SW480 (cell line): ENCODE data around the gene SEMA3C.

Experiments
- DNase-seq: peaks from one replicate; pipeline ENCODE4 v3.0.0-alpha.2; 2016; ENCODE audit warnings: low spot score

The SEMA3C gene

GRCh38 chr7:80885757-80886156, 33.1 kb downstream of the SEMA3C start:
- DNase-seq = no peak

- no peak for DNase-seq
Observed at GRCh38 chr7:80884511-80885195, 34.2 kb downstream of the SEMA3C start.

DNA sequence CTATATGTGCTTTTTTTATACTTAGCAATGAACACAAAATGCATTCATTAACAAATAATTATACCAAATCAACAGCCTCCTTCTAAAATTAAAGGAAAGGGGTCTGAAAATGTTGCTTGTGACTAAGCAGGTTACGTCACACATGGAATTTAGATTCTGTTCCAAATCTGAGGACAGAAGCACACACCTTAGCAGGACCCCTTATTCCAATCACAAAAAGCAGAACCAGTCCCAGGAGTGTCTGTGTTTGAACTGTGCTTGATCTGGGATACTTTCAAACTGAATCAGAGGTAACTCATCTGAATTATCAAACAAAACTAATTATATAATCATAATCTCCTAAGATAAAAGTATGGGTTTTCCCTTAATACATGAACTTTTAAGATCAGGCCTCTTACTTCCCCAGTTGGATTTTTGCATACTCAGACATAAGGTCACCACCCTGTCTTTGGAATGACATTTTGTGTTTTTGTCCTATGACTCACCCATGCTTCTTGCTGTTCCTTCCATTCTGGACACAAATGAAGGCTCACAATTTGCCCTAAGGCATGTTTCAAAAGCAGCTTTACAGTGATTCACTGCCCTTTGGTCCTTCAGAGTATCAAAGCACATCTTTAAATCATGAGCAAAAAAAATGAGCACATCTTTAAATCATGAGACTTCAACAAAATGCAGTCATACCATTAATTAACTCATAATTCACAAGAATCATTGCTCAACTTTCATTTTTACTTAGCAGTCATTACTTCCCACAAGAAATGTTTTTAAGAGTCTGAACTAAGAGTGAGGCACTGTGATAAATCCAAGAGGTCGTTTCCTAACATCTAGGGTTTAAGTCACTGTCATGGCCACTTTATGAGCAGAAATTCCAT, 35.5 kb downstream of the SEMA3C start:
- DNase-seq = peak; percentile 33

DNA sequence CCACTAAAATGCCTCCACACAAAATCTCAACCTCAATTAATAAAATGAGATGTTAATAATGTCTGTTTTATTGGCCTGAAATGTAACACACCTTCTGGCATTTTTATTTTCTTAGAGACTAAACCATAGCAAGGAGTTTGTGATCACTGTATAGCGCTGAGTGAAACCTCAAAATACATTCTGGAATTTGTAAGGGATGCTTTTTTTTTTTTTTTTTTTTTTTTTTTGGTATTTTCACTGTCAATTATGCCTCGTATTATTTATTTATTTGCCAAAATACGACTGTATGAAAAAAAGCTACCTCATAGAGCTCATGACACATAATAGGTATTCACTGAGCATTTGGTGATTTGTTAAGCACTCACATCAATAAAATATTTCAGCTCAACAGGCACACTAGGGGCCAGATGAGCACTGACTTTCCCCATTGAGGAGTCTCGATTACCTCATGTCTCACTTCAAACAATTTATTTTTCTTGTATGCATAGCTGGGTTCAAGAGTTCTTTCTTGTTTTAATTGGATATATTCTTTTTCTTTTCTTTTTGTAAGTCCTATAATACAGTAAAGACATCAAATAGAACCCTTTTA, 36.5 kb downstream of the SEMA3C start:
- DNase-seq = no peak

DNA sequence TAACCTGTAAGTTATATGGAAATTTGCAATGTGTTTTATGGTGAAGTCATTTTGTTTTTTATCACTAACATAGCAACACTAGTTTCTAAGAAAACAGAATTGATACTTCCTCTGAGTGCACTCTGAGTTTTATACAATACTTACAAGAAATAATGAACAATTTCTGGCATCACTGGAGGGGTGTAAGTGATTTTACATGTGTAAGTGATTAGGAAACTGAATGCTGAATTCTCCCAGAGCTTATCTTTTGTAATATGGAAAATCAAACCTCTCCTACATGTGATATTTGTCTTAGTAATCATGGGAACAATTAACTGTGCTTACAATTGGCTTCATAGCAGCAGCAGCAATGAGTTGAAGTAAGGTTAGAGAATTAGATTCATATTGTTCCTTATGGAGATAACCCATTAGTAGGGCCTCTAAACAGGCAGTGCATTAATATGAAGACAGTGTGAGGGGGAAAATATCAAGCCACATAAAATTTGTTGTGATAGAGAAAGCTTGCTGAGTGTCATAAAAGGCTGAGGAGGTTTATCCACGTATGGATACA, 37.4 kb downstream of the SEMA3C start:
- no peak for DNase-seq

DNA sequence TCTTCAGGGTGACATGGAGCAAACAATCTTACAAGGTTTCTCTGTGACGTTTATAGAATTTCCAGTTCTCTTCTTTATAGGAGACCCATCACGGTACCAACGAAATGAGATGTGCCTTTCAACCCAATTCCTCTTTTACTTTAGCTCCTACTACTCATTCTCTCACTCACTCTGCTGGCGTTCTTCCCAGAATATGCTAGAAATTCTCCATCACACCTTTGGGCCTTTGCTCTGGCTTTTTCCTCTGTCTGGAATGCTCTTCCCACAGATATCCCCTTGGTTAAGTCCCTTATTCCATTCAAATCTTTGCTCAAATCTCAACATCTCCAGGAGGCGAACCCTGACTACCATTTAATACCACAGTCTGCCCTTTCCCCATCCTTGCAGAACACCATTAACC, 39.0 kb downstream of the SEMA3C start:
- no peak for DNase-seq

DNA sequence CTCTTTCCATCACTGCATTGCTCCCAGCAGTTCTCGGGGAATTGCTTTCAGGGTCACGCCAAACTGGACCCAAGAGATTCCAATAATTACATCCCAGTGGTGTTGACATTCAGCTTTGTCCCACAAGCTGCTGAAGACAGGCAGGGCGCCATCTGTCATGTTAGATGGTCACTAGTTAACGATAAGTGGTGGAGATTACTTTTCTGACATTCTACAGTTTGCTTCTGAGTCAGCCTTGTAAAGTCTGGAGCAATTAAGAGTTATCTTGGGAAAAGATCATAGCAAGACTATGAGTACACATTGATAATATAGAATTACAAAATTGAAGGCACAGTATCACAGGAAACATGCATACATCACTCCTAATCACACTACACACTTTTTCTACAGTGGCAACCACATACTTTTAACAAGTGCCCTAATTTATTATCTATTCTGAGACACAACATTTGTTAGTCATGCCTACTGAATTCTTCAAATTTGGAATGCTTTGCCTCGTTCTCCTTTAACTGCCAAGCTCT, 41.9 kb downstream of the SEMA3C start:
- DNase-seq = no peak

- no peak for DNase-seq
Observed at GRCh38 chr7:80875537-80876120, 43.2 kb downstream of the SEMA3C start.

GRCh38 chr7:80873140-80873539, 45.7 kb downstream of the SEMA3C start:
- no peak for DNase-seq

DNA sequence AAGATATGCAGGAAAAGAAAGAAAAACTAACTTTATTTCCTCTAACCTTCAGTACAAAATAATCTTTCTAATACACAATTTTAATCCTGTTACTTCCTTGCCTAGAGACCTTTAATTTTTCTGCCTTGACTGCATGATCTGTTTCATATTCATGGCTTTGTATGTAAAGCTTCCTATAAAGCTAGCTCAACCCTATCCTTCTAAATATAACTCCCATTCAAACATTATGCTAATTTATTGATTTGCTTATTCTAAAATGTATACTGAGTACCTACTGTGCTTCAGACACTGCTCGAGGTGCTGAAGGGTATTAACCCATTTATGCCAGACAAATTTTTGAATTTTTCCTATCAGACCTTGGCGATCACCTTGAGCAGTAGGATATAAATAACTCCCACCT, 47.6 kb downstream of the SEMA3C start:
- DNase-seq = no peak

DNA sequence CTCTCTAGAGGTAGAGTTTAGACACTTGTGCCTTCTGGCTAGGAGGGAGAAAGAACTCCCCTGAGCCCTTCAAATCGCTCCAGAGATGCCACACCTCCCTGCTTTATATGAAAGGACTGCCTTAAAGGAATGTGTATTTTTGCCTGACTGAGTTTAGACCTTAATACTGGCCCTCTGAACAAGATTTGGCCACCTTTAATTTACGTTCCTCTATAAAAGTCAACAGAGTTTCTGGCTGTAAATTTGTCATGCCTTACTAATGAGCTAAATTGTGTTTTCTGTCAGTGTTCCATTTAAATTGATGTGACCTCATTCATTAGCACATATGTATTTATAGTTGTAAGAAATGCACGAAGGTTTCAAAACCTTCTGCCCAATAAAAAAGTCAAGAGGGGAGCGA, 48.0 kb downstream of the SEMA3C start:
- no peak for DNase-seq

- peak; percentile 66 for DNase-seq
Observed at GRCh38 chr7:80869821-80870751, 48.8 kb downstream of the SEMA3C start.

- DNase-seq = no peak
Observed at GRCh38 chr7:80869106-80869784, 49.6 kb downstream of the SEMA3C start.

DNA sequence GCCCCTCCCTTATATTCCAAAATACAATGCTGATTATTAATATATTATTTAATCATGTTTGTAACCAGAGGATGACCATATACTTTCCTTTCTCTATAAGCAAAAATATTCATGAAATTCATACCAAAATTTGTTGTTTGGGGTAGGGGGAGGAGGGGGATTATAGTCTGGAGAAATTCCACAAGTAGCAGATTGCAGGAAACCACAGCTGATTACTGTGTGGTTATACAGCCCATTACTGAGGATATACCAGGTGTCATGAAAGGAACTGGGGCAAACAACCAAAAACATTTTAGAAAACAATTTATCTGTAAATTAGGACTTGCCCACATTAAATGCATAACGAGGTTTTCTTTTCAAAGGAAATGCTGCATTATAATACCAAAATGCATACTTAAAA, 50.3 kb downstream of the SEMA3C start:
- DNase-seq = no peak

GRCh38 chr7:80860554-80860953, 58.3 kb downstream of the SEMA3C start:
- DNase-seq = no peak

DNA sequence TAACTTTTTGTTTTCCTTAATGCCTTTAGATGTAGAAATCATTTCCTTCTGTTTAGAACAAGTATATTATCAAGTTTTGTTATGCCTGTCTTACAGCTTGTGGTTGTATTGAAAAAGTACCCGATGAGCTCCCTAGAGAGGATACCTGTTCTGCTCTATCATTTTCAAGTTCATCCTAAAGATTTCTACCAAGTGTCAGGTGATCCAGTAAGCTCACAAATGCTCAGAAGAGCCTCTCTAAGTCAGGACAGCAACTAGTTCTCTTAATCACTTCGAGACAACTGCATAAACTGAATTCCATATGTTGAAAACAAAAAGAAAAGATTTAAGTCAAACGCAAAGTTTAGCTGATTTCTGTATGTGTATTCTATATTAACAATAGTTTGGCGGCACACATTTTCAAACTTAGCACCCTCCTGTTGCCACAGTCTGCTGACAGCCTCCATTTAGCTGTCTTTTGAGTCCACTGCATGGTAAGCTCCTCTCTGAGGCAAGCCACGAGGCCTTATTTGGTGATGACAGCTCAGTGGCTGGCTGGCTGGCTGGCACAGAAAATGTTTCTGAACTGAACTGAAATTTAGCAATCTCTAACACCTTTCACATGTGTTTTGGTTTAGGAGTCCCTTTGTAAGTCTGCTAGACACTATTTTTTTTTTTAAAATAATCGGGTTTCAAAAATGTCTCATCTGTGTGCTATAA, 59.4 kb downstream of the SEMA3C start:
- DNase-seq = no peak

DNA sequence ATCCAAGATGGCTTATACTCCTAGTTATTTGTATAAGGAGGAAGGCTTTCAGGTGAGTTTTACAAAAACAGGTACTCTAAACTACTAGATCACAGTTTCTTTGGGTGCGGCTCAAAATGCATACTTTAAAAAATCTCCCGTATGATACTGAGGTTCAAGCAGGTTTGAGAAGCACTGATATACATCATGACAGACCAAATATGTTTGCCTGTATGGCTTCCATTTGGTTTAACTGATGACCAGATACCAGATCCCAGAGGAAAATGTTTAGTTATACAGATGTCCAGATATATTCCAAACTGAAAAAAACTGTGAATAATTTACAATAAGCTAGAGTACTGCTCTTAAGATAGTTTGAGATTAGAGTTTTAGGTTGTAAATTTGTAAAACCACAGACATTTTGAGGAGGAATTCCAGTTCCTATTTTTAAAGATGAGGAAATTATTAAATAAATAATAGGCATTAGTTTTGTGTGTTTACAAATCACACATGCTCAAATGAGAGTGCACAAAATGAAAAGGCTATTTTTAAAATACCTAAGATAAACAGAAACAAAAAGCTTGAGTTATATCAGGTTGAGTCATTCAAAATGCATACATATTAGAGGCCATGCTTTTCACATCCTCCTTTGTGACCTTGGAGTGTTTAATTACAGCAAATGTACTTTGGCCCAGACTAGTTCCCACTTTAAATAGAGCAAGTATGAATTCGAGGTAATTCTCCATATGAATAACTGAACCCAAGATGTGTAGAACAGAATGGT, 60.5 kb downstream of the SEMA3C start:
- no peak for DNase-seq

DNA sequence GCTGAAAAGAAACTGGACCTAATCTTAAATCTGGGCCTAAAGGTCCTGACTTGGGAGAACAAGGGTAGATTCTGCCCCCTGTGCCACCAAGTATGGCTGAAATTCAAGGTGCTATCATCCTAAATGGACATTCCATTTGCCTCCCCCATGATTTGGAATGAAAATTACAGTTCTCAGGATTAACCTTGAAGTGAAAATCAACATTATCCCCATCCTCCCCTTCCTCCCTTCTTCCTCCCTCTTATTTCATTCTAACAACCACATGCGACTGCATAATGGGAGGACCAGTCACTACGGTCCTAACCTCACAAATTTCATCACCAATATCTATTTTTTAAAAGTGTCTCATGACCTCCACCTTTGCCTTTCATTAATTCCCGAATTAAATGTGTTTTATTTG, 62.1 kb downstream of the SEMA3C start:
- DNase-seq = no peak

- no peak for DNase-seq
Observed at GRCh38 chr7:80851896-80852476, 66.9 kb downstream of the SEMA3C start.
